ENCODE data around the gene HOXA13. TPM values are rescaled to one million over a fixed set of nuclear protein-coding genes. Genes with fewer than 3 reads are reported as not detected.
A peak's percentile ranks its signal among the peaks of the same experiment; 100 is the strongest.

Gene HOXA13
- total and polyA plus RNA-seq, 2 experiments from 2014 or later: not detected

DNA sequence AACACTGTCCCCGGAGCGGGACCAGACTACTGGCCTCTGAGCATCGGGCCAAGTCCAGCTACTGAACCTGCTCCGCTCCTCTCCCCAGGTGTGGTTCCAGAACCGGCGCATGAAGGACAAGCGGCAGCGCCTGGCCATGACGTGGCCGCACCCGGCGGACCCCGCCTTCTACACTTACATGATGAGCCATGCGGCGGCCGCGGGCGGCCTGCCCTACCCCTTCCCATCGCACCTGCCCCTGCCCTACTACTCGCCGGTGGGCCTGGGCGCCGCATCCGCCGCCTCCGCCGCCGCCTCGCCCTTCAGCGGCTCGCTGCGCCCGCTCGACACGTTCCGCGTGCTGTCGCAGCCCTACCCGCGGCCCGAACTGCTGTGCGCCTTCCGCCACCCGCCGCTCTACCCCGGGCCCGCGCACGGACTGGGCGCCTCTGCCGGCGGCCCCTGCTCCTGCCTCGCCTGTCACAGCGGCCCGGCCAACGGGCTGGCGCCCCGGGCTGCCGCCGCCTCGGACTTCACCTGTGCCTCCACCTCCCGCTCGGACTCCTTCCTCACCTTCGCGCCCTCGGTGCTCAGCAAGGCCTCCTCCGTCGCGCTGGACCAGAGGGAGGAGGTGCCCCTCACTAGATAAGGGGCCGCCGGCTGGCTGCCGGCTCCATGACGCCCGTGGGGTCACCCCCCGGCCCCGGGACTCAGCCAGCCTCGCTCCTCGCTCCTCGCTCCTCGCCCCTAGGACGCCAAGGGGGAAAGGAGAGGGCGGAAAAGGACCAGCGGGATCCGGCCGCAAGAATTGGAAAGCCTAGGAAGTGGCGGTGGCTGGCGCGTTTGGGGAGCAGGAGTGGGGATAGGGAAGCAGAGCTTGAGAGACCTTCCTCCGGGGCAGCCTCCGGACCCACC lies 46.2 kb upstream of the HOXA13 start:
- Histone ChIP-seq H3K4me3 (peak overlapping the region; percentile 11), H3K27me3 (peaks cover 100% of the 10 kb centered on the region), H3K4me1 (ENCODE audit: low read depth) (peaks cover 11% of the 10 kb centered on the region), H3K9me3 (ENCODE audit: low read depth) (no peaks in the 10 kb centered on the region), H3K36me3 (no peaks in the 10 kb centered on the region), H3K27ac (no peak overlapping the region)
- DNase-seq (ENCODE audit: low read depth in 1 of 2, low spot score in 1 of 2): no peak
- TF ChIP-seq, protein P1, sequence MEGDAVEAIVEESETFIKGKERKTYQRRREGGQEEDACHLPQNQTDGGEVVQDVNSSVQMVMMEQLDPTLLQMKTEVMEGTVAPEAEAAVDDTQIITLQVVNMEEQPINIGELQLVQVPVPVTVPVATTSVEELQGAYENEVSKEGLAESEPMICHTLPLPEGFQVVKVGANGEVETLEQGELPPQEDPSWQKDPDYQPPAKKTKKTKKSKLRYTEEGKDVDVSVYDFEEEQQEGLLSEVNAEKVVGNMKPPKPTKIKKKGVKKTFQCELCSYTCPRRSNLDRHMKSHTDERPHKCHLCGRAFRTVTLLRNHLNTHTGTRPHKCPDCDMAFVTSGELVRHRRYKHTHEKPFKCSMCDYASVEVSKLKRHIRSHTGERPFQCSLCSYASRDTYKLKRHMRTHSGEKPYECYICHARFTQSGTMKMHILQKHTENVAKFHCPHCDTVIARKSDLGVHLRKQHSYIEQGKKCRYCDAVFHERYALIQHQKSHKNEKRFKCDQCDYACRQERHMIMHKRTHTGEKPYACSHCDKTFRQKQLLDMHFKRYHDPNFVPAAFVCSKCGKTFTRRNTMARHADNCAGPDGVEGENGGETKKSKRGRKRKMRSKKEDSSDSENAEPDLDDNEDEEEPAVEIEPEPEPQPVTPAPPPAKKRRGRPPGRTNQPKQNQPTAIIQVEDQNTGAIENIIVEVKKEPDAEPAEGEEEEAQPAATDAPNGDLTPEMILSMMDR (IDR thresholded peaks at IDR 0.05; ENCODE audit: low read depth, low read length): no peak

DNA sequence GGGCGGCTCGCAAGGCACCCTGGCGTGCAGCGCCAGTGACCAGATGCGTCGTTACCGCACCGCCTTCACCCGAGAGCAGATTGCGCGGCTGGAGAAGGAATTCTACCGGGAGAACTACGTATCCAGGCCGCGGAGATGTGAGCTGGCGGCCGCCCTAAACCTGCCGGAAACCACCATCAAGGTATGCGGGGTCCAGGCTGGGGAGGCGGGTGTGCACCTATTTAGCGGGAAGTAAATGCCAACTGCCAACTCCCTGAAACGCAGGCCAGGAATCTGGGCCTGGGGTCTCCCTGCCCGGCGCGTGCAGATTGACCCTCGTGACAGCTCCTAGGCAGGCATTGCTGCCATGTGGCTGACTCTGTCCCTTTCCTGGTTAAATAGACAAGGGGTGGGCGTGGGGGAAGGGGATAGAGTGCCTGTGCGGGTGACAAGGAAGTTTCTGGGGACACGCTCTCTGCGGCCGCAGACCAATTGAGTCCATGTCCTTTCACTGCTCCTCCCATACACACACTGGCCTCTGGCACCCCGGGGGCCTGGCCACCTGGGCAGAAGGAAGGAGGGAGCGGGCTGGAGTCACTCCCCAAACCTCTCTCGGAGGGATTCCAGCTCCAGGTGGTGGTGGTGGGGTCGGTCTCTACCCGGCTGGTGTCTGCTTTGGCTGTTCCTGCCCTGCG lies 45.4 kb upstream of the HOXA13 start:
- Histone ChIP-seq H3K9me3 (ENCODE audit: low read depth) (no peaks in the 10 kb centered on the region), H3K36me3 (no peaks in the 10 kb centered on the region), H3K4me1 (ENCODE audit: low read depth) (peaks cover 11% of the 10 kb centered on the region), H3K27ac (no peak overlapping the region), H3K27me3 (peaks cover 100% of the 10 kb centered on the region), H3K4me3 (no peak overlapping the region)
- no peak for DNase-seq (ENCODE audit: low read depth in 1 of 2, low spot score in 1 of 2)
- TF ChIP-seq, protein P1 (IDR thresholded peaks at IDR 0.05; ENCODE audit: low read depth, low read length): no peak

DNA sequence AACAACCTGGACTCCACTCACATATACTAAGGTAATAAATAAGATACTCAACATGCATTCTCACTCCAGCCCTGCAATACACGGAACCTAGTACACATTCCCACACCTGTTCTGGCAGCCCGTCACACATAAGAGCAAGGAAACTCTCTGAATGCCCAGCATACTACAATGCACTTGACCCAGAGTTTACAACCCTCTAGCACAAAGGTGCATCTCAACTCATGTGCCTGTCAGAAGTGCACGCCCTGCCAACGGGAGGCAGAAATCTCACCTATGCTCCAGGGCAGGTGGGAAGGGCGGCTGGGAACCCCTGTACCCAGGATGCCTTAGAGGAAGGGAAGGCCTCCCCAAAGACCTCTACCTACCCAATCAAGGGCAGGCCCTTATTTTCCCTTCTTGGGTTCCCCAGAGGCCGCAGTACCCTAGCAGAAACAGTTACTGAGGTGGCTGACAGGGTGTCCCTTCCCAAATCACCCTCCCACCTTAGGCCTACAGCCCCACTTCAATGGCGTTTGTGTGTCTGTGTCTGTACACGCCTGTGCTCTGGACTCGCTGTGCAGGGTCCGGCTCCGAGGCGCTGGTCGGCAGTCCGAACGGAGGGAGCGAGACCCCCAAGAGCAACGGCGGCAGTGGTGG lies 44.7 kb upstream of the HOXA13 start:
- H3K36me3 ChIP-seq: no peaks in the 10 kb centered on the region
- no peaks in the 10 kb centered on the region for H3K9me3 ChIP-seq (ENCODE audit: low read depth)
- H3K27ac ChIP-seq: no peak overlapping the region
- H3K27me3 ChIP-seq: peaks cover 100% of the 10 kb centered on the region
- TF ChIP-seq, protein P1 (IDR thresholded peaks at IDR 0.05; ENCODE audit: low read depth, low read length): no peak
- H3K4me1 ChIP-seq (ENCODE audit: low read depth): peaks cover 11% of the 10 kb centered on the region
- H3K4me3 ChIP-seq: no peak overlapping the region
- no peak for DNase-seq (ENCODE audit: low read depth in 1 of 2, low spot score in 1 of 2)

DNA sequence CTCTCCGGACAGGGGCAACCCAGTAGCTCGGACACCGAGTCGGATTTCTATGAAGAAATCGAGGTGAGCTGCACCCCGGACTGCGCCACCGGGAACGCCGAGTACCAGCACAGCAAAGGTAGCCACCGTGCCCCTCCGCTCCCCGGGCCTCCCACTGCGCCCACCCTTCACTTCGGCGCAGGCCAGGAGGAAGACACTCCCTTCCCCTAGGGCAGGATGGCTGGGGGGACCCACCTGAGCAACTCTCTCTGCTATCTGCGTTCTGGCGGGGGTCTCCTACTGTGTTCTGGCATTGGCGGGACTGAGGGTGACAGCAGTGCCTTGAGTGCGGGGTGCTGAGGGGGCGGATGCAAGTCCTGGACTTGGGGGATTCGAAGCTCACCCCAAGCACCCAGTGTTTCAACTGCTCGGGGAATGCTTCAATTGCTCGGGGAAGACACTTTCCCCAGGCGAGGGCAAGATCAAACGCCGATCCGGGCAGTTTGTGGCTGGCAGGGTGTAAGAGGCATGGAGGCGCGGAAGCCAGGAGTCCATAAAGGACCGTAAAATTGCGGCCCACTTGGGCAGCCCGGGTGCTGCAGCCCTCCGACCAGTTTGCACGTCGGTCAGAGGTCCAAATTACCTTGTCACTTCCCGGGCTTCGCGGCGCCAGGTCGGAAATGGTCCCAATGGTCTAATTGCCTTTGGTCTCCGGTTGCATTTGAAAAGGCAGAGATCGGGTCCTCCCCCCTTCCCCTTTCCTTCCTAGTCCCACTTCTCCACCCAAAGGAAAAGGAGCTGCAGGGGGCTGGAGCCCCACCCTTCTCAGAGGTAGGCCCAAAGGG lies 43.7 kb upstream of the HOXA13 start:
- TF ChIP-seq, protein P1 (IDR thresholded peaks at IDR 0.05; ENCODE audit: low read depth, low read length): no peak
- H3K4me3 ChIP-seq: peak overlapping the region; percentile 13
- peaks cover 100% of the 10 kb centered on the region for H3K27me3 ChIP-seq
- no peak for DNase-seq (ENCODE audit: low read depth in 1 of 2, low spot score in 1 of 2)
- H3K36me3 ChIP-seq: no peaks in the 10 kb centered on the region
- no peak overlapping the region for H3K27ac ChIP-seq
- H3K9me3 ChIP-seq (ENCODE audit: low read depth): no peaks in the 10 kb centered on the region
- H3K4me1 ChIP-seq (ENCODE audit: low read depth): peaks cover 15% of the 10 kb centered on the region

All from cardiac muscle cell (in vitro differentiated cells and primary cell).